GM18519 (cell line): Measurements from ENCODE around the gene TTC1.
"Not testable (repeated sequence)": the region's sequence is repeated elsewhere in the genome, so short reads cannot be mapped to it uniquely, and the experiment has no call there.

Source experiments
- ATAC-seq: cut with Tn5 transposase; IDR thresholded peaks from one replicate; pipeline ENCODE4 v1.9.1; 2021; ENCODE audit warnings: mild to moderate bottlenecking, moderate library complexity; ENCODE audit not compliant: unreplicated experiment, low FRiP score

The TTC1 gene

DNA sequence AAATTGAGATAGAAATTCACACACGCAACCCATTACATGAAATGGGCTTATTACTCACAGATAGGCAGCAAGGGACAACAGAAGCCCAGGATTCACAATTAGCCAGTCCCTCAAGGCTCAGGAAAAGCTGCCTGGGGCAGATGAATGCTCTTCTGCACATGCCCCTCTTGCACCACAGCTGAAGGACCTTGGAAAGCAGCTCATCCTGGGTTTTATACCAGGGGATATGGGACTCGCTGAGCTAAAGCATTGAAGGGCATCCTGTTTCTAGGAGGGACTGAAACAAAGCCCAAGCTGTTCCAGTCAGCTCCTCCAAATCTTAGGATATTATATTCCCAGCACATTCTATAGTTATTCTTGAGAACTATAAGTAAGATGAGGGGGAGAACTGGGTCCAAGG lies 15.7 kb upstream of the TTC1 start:
- ATAC-seq = no peak

DNA sequence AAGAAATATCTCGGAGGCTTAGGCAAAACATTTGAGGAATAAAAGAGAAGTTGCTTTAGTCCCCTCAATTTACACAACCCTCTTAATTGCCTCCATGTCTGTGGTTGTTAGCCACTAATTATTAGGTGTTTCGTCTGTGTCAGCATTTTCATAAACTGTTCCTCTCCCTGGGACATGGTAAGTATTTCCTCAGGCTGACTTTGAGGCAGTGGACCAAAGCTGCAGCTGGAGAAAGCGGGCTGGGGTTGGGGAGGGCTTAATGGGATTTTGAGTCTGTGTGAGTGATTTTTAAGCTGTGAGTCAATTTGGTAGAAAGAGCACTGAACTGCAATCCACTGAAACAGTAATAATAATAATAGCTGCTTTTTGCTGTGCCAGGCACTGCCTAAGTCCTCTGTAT lies 13.0 kb upstream of the TTC1 start:
- no peak for ATAC-seq

DNA sequence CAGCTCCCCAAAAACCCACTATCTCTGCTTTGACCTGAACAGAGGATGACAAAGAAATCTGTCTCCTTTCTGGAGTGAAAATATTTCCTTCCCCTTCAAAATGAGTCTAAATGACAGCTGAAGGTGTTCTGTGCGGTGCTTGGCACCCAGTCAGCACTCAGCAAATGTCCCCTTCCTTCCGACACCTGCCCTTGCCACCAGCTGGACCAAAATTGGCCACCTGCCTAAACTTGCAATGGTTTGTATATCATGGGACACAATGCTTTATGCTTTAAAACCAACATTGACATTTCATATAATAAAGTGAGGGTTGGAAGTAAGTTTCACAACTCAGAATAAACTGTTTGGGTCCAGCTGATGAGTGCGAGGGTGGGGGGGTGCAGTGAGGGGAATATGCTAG lies 7.5 kb upstream of the TTC1 start:
- ATAC-seq = no peak

DNA sequence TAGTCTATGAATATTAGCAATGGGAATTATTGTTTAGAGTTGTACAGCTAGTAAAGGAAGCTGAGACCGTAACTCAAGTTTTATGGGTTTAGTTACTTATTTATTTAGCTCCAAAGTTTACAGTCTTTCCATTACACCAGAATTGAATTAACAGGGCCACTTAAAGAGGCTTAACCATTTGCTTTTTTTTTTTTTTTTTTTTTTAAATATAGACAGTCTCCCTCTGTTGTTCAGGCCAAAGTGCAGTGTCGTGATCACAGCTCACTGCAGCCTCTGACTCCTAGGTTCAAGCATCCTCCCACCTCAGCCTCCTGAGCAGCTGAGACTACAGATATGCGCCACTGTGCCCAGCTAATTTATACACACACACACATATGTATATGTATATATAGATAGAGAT lies 1.4 kb upstream of the TTC1 start:
- no peak for ATAC-seq

DNA sequence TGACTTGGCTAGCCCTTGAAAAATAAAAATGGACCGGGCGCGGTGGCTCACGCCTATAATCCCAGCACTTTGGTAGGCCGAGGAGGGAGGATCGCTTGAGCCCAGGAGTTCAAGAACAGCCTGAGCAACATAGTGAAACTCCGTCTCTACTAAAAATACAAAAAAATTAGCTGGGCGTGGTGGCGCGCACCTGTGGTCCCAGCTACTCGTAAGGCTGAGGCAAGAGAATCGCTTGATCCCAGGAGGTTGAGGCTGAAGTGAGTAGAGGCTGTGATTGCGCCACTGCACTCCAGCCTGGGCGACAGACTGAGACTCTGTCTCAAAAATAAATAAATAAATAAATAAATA lies 436 bp upstream of the TTC1 start:
- ATAC-seq = not testable (repeated sequence)

DNA sequence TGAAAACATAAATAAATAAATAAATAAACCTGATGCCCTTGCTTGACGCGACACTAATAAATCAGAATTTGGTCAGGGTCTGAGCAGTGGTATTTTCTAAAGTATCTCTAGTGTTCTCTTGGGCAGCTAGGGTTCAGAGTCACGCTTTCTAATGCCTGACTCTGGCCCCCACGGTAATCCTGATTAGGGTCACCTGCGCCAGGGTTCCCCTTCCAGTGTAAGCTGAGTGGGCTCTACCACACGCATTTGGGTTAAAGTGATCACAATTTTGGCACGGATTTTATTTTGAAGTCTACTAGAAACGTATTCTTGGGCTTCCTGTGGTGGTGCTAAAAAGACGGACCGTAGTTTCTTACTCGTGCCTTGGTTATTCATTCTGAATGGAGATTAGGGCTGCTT lies 651 bp downstream of the TTC1 start:
- ATAC-seq = no peak

DNA sequence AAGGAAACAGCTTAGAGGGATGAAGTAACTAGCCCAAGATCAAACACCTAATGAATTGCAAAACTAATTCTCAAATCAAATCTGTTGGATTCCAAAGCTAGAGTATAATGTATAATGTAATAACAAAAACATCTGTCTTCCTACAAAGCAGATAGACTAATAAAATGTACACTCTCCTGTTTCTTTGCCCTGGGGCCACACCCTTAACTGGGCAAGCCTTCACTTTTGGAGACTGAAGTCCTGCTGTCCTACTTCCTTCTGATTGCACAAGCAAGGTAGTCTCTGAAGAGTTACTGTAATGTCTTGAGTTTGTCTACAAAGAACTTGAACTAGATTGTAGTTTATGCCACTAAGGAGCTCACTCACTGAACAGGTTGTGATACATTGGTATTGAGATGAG lies 2.5 kb downstream of the TTC1 start:
- no peak for ATAC-seq

DNA sequence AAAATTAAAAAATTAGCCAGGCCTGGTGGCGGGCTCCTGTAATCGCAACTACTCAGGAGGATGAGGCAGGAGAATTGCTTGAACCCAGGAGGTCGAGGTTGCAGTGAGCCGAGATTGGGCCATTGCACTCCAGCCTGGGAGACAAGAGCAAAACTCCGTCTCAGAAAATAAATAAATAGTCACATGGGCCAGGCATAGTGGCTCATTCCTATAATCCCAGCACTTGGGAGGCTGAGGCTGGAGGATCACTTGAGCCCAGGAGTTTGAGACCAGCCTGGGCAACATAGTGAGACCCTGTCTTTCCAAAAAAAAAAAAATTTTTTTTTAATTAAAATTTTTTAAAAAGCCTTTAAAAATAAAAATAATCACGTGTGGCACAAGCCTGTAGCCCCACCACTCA lies 5.3 kb downstream of the TTC1 start:
- not testable (repeated sequence) for ATAC-seq

DNA sequence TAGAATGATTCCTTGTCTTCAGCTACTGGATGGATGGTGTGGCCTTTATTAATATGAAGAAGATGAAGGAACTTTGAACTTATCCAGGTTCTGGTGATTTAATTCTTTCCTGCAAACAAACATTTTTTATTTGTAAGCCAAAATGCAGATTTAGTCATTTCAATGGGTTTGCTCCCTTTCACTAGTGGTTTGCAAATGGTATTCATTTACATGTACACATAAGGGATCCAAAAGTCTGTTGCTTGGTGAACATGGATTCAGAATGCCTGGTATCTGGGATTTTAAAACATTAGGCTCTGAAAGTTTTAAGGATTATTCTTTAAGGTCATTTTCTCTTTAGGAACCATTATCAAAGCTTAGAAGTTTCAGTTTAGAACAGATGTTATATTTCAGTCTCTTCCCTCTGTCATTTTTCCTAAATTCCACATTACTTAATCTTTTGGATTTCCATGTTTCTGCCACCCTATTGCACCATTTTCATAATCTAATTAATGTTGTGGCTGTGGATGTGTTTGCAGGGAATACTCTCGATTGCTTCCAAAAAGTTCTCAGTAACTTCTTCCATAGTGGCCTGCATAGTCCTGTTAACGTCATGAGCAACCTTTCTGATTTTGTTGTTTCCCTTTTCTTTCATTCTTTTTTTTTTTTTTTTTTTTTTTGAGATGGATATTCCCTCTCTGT lies 10.1 kb downstream of the TTC1 start:
- no peak for ATAC-seq

DNA sequence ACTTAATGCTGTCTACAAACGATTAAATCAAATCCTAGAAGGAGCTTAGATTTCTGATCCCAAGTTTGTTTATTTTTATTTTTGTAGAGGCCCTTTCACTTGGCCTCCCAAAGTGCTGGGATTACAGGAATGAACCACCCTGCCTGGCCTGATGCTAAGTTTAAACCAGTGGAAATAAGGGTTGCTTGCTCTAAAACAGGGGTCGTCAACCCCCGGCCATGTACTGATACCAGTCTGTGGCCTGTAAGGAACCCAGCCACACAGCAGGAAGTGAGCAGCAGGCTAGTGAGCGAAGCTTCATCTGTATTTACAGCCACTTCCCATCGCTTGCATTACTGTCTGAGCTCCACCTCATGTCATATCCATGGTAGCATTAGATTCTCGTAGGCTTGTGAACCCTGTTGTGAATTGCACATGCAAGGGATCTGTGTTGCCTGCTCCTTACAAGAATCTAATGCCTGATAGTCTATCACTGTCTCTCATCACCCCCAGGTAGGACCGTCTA lies 11.4 kb downstream of the TTC1 start:
- no peak for ATAC-seq

DNA sequence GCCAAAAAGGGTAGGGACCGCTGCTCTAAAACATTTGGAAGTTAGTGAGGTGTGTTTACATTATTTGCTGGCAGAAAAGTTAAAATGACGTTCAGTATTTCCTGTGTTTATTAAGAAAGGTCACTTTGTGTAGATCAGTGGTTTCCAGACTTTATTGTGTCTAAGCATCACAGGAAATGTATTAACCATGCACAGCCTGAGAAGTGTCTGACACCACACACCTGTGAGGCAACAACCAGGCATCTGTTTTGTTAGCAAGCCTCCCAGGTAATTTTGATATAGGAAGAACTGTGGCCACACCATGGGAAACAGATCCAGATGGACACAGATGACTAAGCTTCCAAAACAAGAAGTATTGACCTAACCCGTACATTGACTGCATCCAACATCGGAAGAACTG lies 12.0 kb downstream of the TTC1 start:
- ATAC-seq = no peak

DNA sequence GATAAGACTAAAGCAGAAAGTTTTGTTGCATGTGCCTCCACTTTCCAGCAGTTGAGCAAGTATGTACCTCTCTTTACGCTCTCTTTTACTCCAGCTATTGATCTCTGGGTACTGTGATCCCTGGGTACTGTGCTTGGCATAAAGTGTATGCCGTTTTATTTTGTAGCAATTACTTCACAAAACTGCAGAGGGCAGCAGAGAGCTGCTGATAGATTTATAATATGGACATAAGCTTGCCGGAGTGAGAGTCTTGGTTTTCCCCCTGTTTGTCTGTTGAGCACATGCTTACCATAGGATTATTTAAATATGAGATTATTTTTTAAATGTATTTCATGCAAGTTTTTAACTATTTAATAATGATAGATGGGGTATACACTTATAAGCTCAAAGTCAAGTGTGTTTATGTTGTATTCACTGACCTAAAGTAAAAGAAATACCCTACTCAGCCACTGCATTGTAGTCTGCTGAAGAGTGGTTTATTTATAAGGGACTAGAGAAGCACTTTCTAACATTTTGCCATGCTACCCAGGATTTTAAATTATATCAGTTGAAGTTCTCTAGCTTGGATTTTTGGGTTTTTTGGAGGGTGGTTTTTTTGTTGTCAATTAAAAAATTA lies 13.0 kb downstream of the TTC1 start:
- ATAC-seq = peak; percentile 88

DNA sequence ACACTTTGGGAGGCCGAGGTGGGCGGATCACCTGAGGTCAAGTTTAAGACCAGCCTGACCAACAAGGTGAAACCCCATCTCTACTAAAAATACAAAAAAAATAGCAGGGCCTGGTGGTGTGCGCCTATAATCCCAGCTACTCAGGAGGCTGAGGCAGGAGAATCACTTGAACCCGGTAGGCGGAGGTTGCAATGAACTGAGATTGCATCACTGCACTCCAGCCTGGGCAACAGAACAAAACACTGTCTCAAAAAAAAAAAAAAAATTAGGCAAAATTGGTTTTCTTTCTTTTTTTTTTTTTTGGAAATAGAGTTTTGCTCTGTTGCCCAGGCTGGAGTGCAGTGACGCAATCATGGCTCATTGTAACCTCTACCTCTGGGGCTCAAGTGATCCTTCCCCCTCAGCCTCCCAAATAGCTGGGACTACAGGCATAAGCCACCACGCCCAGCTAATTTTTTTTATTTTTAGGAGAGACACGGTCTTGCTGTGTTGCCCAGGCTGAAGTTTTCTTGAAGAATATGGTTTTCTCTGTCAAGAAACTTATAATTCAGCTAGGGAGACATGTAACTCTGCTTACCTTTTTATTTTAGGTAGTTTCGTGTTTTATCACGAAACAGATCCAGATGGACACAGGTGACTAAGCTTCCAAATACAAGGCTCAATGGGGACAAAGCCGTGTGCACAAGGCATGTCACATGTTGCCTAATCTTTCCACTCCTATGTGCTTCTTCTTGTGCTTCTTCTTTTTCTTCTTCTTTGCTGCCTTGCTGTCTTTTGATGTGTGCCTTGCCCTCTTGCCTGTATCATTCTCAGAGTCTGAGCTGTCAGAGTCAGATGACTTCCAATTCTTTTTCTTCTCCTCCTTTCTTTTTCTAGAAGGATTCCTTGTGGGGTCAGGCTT lies 14.3 kb downstream of the TTC1 start:
- no peak for ATAC-seq

DNA sequence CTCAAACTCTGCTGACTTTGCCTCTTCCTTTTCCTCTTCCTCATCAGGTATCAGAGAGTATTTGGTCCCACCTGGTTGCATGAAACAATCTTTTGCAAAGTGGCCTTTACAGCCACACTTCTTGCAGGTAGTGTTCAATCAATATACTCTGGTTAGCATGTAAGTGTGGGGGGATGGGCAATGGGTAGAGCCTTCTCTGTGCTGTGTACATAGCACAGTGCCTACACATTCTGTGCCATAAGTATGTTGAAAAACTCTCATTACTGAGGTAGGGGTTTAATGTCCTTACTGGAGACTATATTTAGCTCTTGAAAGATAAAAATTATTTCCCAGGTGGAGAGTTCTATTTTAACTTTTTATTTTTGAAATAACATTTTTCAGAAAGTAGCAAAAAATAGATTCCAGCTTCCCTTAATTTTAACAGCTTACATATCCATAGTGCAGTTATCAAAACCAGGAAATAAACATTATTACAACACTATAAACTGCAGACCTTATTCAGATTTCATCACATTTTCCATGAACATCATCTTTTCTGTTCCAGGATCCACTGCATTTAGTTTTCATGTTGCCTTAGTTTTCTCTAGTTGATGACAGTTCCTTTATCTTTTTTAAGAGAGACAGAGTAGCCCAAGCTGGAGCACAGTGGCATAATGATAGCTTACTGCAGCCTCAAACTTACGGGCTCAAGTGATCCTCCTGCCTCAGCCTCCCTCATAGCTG lies 15.1 kb downstream of the TTC1 start:
- no peak for ATAC-seq

DNA sequence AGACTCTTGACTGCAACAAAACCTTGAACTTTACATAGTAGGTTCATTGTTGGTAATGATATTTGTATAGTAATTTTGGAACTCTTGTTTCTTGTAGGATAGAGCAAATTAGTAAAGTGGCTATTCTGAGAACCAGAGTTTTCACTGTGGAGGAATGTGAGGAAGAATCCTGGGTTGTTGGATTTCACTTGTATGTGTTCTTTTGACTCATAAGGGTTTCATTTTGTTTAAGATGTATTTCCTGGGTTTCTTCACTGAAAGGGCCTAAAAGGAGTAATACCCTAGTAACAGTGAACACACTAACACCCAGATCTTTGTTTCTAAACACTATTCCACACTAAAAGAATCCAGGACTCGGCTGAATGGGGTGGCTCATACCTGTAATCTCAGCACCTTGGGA lies 20.1 kb downstream of the TTC1 start:
- ATAC-seq = no peak

DNA sequence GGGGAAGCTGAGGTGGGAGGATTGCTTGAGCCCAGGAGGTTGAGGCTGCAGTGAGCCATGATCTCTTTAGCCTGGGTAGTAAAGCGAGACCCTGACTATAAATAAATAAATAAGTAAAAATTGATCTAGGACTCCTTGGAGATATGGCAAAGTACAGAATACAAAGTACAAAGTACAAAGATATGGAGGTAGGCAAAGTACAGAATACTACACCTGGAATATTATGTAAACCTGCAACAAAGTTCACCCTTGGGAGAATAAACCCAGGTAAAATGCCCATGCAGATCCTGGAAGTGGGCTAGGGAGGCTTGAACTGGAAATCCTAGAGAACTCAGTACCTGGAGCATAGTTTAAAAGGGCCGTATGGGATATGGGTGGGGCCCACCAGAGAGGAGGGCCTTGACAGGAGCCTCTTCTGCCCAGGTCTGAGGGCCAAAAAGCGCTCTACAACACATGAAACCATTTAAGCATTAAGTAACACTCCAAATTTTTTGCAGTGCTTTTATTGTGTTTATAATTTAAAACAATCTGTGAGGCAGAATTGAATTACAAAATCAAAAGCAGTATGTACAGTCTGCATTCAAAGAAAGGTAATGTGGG lies 20.7 kb downstream of the TTC1 start:
- no peak for ATAC-seq

DNA sequence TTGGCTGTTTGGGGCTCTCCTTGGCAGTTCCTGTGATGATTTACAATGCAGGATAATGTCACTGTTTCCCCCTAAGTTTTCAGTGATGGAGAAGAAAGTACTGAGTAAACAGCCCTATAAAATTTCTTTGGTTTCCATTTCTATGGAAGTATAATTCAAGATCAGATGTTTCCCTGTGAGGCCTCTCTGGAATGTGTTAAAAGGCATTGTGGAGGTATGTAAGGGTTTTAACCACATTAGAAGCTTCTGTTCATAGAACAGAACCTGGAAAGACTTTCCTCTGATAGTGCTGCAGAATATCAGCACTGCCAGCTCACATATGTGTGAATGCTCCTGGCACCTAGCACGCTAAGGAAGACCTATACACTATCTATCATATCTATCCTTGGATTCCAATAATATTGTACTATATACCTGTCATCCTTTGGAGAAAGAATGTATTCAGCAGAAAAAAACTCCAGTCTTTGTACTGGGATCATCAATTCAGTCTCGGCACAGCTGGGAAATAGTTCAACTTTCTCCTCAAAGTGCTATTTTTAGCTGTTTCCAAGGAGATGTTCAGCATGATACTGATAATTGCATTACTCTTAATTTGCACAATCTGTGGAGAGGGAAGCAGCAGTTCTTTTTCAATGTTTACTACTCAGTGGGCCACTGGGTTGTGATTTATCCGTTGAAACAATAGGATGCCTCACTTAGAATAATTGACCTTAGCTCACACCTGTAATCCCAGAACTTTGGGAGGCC lies 21.9 kb downstream of the TTC1 start:
- no peak for ATAC-seq

DNA sequence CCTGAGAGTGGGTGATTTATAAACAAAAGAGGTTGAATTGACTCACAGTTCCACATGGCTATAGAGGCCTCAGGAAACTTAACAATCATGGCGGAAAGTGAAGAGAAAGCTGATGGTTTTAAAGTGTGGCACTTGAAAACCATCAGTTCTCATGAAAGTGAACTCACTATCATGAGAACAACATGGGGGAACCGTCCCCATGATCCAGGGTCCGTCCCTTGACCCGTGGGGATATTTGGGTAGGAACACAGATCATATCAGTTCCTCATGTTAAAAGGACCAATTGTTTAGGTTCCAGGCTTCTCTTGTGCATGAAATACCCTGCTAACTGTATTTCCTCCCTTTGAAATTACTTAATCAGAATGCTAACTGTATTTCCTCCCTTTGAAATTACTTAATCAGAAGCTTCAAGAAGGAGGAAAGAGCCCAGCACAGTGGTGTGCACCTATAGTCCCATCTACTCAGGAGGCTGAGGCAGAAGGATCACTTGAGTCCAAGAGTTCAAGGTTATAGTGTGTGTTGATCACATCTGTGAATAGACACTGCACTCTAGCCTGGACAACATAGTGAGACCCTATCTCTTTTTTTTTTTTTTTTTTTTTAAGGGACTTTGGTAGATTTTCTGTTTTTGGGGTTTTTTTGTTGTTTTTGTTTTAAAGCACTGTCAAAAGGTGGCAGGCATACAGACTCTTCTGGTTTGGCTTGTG lies 24.8 kb downstream of the TTC1 start:
- no peak for ATAC-seq

DNA sequence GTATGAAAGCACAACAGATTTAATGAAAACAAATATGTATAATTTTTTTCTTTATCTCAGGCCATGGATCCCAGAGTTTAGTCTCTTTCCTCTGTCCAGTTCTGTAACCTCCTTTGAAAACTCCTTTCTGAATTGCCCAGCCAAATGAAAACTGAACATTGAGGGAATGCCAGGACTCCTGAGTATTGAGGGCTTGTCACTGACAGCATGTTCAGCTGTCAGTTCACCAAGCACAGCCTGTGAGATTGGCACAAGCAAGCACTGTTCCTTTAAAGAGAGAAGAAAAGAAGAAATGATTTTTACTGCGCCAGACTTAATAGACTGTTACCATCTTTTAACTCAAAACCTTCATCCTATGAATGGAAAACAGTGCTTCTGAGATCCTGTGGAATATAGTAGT lies 27.3 kb downstream of the TTC1 start:
- no peak for ATAC-seq
